Measurements from ENCODE around the gene SCFD2. TPM values are rescaled to one million over a fixed set of nuclear protein-coding genes. Genes with fewer than 3 reads are reported as not detected.

SCFD2 gene
- total and polyA plus RNA-seq, 2 of the 8 experiments (the other 6 are each of a cell fraction or from before 2014, with no cell fraction given): 6.2 to 10.2 TPM

- Histone ChIP-seq H2BK15ac (ENCODE audit: low read length) (no peak overlapping the region), H4K20me1 (replicated peaks in 1 of 2; ENCODE audit: control insufficient read depth in 1 of 2, insufficient read depth in 2 of 2, low read length in 2 of 2) (no peaks in the 10 kb centered on the region), H3K79me1 (ENCODE audit: low read depth, low read length) (no peaks in the 10 kb centered on the region), H3K23me2 (ENCODE audit: low read depth, low read length) (no peaks in the 10 kb centered on the region), H4K91ac (replicated peaks; ENCODE audit: insufficient read length, low read length) (no peak overlapping the region), H3K4me1 (replicated peaks in 1 of 4; ENCODE audit: control insufficient read depth in 3 of 4, insufficient read depth in 4 of 4, low read length in 3 of 4) (peaks cover 0 to 6% (median 3%) of the 10 kb centered on the region in 4 experiments; a peak in 3 of 7 replicates), H3K9me3 (ENCODE audit: insufficient read depth in 2 of 2, low read depth in 1 of 2, low read length in 1 of 2) (no peaks in the 10 kb centered on the region), H3K23ac (ENCODE audit: insufficient read length) (no peak overlapping the region), H3K4ac (replicated peaks; ENCODE audit: insufficient read length, low read depth, low read length) (no peak overlapping the region), H2AK5ac (ENCODE audit: low read depth, low read length) (no peak overlapping the region), H2AFZ (ENCODE audit: low read length) (no peak overlapping the region), H3K27ac (ENCODE audit: low read depth, low read length) (no peak overlapping the region), H3K27me3 (replicated peaks in 1 of 4; ENCODE audit: control insufficient read depth in 3 of 4, extremely low read depth in 1 of 4, insufficient read depth in 3 of 4, low read length in 3 of 4) (no peaks in the 10 kb centered on the region), H2BK12ac (ENCODE audit: low read depth, low read length) (peak overlapping the region; percentile 22; the same call in 1 of the 2 replicates), H2BK5ac (ENCODE audit: low read depth, low read length) (no peak overlapping the region), H4K8ac (ENCODE audit: extremely low read depth, insufficient read depth, low read length) (no peak overlapping the region), H3K4me2 (ENCODE audit: insufficient read depth in 1 of 2, low read depth in 2 of 2, low read length in 2 of 2) (no peak overlapping the region), H3K18ac (ENCODE audit: extremely low read depth, low read length) (no peak overlapping the region; the same call in 1 of the 2 replicates), H4K5ac (ENCODE audit: insufficient read length, low read depth, low read length) (no peak overlapping the region), H3K4me3 (ENCODE audit: extremely low read depth in 1 of 4, insufficient read depth in 2 of 4, low read depth in 3 of 4, low read length in 4 of 4) (no peak overlapping the region), H2BK120ac (replicated peaks; ENCODE audit: low read depth, low read length) (no peak overlapping the region), H3K14ac (ENCODE audit: insufficient read length) (no peak overlapping the region), H3K79me2 (ENCODE audit: control insufficient read depth in 1 of 2, insufficient read depth in 2 of 2, low read length in 2 of 2) (no peaks in the 10 kb centered on the region), H3K36me3 (ENCODE audit: control insufficient read depth in 2 of 4, insufficient read depth in 4 of 4, low read length in 3 of 4) (no peaks in the 10 kb centered on the region), H3K56ac (replicated peaks; ENCODE audit: insufficient read length, low read depth, low read length) (no peak overlapping the region), H3K9ac (replicated peaks in 1 of 4; ENCODE audit: extremely low read depth in 1 of 4, low read depth in 3 of 4, low read length in 3 of 4) (no peak overlapping the region), H2BK20ac (ENCODE audit: low read length) (no peak overlapping the region)
- no peak for FAIRE-seq
- TF ChIP-seq, protein P1, sequence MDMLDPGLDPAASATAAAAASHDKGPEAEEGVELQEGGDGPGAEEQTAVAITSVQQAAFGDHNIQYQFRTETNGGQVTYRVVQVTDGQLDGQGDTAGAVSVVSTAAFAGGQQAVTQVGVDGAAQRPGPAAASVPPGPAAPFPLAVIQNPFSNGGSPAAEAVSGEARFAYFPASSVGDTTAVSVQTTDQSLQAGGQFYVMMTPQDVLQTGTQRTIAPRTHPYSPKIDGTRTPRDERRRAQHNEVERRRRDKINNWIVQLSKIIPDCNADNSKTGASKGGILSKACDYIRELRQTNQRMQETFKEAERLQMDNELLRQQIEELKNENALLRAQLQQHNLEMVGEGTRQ (IDR thresholded peaks at IDR 0.05; ENCODE audit: low read length): no peak
- TF ChIP-seq BACH1 (IDR thresholded peaks at IDR 0.05; ENCODE audit: low read length) (no peak), JUND (IDR thresholded peaks at IDR 0.05; ENCODE audit: low read length) (no peak), CHD1 (IDR thresholded peaks at IDR 0.05; ENCODE audit: low read depth, low read length) (no peak), TCF12 (IDR thresholded peaks at IDR 0.05; ENCODE audit: low read depth, low read length) (no peak), MAFK (IDR thresholded peaks at IDR 0.05; ENCODE audit: low read depth, low read length) (no peak), SAP30 (IDR thresholded peaks at IDR 0.05; ENCODE audit: insufficient read depth, insufficient replicate concordance, low read length) (no peak), SIX5 (IDR thresholded peaks at IDR 0.05; ENCODE audit: low read depth, low read length) (no peak), CBX8 (IDR thresholded peaks at IDR 0.05; ENCODE audit: borderline replicate concordance, low read depth, low read length) (no peak), HDAC2 (IDR thresholded peaks at IDR 0.05; ENCODE audit: borderline replicate concordance in 1 of 2, low read depth in 2 of 2, low read length in 2 of 2) (no peak), EZH2 (IDR thresholded peaks at IDR 0.05; ENCODE audit: low read depth, low read length, severe bottlenecking) (no peak)
- TF ChIP-seq, protein P2, sequence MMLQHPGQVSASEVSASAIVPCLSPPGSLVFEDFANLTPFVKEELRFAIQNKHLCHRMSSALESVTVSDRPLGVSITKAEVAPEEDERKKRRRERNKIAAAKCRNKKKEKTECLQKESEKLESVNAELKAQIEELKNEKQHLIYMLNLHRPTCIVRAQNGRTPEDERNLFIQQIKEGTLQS (IDR thresholded peaks at IDR 0.05; ENCODE audit: insufficient read depth, low read depth, low read length): no peak
- WGBS, 2 experiments (ENCODE audit: extremely low coverage in 1 of 2, insufficient coverage in 1 of 2, insufficient read length in 1 of 2, insufficient replicate concordance in 2 of 2, low coverage in 1 of 2, low lambda C conversion rate in 2 of 2, missing lambda C conversion rate in 1 of 2): 94% methylated on average over 3 of the region's 3 CpGs; no CpG with 5 or more reads in 1 of the 2 experiments
- ChIA-PET CTCF (ENCODE audit: partially characterized antibody) (interaction anchor here (1.4 to 1.7 kb wide), 2 partner anchors 11 to 25 kb away, joined by 4 to 7 read pairs; no protein-coding TSS in a partner anchor), POLR2A (ENCODE audit: partially characterized antibody) (no interaction called here)
- no peak for DNase-seq (ENCODE audit: low read depth in 1 of 2, low spot score in 2 of 2)
Observed at GRCh38 chr4:52951016-52951415, 414.8 kb downstream of the SCFD2 start.

Data from H1 (cell line).